H1 (cell line): ENCODE results near the gene ERAS.
"Not testable (repeated sequence)": the region's sequence is repeated elsewhere in the genome, so short reads cannot be mapped to it uniquely, and the experiment has no call there.

Source experiments
- ATF2 ChIP-seq: IDR thresholded peaks from 2 replicates; pipeline ENCODE4 v1.6.1; 2012; ENCODE audit warnings: low read length, inconsistent platforms
- CTCF ChIP-seq, 3 experiments: IDR thresholded peaks; 1 replicate in 2 of 3; 2 replicates in 1 of 3; pipeline versions ENCODE4 v1.5.1 to v1.6.1; 2011; ENCODE audit warnings: low read length in 3 of 3, mild to moderate bottlenecking in 3 of 3, inconsistent platforms in 2 of 3, low read depth in 1 of 3, moderate library complexity in 1 of 3; ENCODE audit not compliant: insufficient read depth in 1 of 3; ENCODE audit errors: control extremely low read depth in 1 of 3
- EZH2 ChIP-seq: fragments of 200-600 bp; sonication (generic); IDR thresholded peaks from 2 replicates; pipeline ENCODE4 v1.7.1; 2012; ENCODE audit warnings: low read depth, mild to moderate bottlenecking, moderate library complexity, low read length, inconsistent platforms; ENCODE audit not compliant: severe bottlenecking
- GABPA ChIP-seq: IDR thresholded peaks from 2 replicates; pipeline ENCODE4 v1.6.1; 2011; ENCODE audit warnings: mild to moderate bottlenecking, low read length, moderate library complexity, borderline replicate concordance; ENCODE audit not compliant: insufficient read depth
- POLR2A ChIP-seq, 2 experiments: IDR thresholded peaks; 1 replicate in 1 of 2; 2 replicates in 1 of 2; pipeline ENCODE4 v1.6.1; 2011; ENCODE audit warnings: low read depth in 2 of 2, low read length in 2 of 2, mild to moderate bottlenecking in 2 of 2; ENCODE audit errors: control extremely low read depth in 1 of 2
- POLR2AphosphoS5 ChIP-seq: IDR thresholded peaks from 2 replicates; pipeline ENCODE4 v1.6.1; 2011; ENCODE audit warnings: low read depth, low read length
- USF2 ChIP-seq: IDR thresholded peaks from 2 replicates; pipeline ENCODE4 v1.6.1; 2011; ENCODE audit warnings: low read length, improper control_type of control experiment

GRCh38 chrX:48853494-48853893 lies 27.2 kb downstream of the ERAS start:
- not testable (repeated sequence) for TF ChIP-seq ATF2; USF2; CTCF (IDR thresholded peaks at IDR 0.05; ENCODE audit: control extremely low read depth in 1 of 3, insufficient read depth in 1 of 3, low read depth in 1 of 3, low read length in 3 of 3); GABPA; POLR2A (IDR thresholded peaks at IDR 0.05; ENCODE audit: control extremely low read depth in 1 of 2, low read depth in 2 of 2, low read length in 2 of 2); EZH2; POLR2AphosphoS5
